HEK293T (cell line): ENCODE data around the gene ARPC4.
A peak's percentile ranks its signal among the peaks of the same experiment; 100 is the strongest.

Experiments used
- CTCF ChIA-PET: fragments of 350-600 bp; formaldehyde crosslinking; extraction: SDS; loops from one replicate; lab custom pipeline; 2021; ENCODE audit warnings: antibody characterized with exemption, inconsistent platforms; lab: Yijun Ruan, JAX
- POLR2A ChIA-PET: fragments of 350-600 bp; formaldehyde crosslinking; extraction: SDS; loops from one replicate; lab custom pipeline; 2020; ENCODE audit warnings: antibody characterized with exemption, inconsistent platforms; lab: Yijun Ruan, JAX
- DNase-seq: peaks from one replicate; pipeline ENCODE4 v3.0.0; 2012; ENCODE audit warnings: mixed read lengths; ENCODE audit errors: extremely low spot score
- ARNT ChIP-seq: fragments of 450-650 bp; IDR thresholded peaks from 2 replicates; pipeline ENCODE4 v1.6.1; 2017; ENCODE audit warnings: mild to moderate bottlenecking
- BHLHE40 ChIP-seq: fragments of 450-650 bp; IDR thresholded peaks from 2 replicates; pipeline ENCODE4 v1.6.1; 2016; ENCODE audit warnings: mild to moderate bottlenecking, moderate library complexity, borderline replicate concordance
- CTBP1 ChIP-seq: fragments of 450-650 bp; IDR thresholded peaks from 2 replicates; pipeline ENCODE4 v1.6.1; 2016; ENCODE audit warnings: borderline replicate concordance
- ELF4 ChIP-seq: fragments of 450-650 bp; IDR thresholded peaks from 2 replicates; pipeline ENCODE4 v1.6.1; 2017; ENCODE audit warnings: antibody characterized with exemption
- FOXA1 ChIP-seq: fragments of 450-650 bp; IDR thresholded peaks from 2 replicates; pipeline ENCODE4 v1.6.1; 2016; ENCODE audit warnings: mild to moderate bottlenecking
- FOXK2 ChIP-seq: fragments of 450-650 bp; IDR thresholded peaks from 2 replicates; pipeline ENCODE4 v1.6.1; 2016; ENCODE audit warnings: mild to moderate bottlenecking
- FOXM1 ChIP-seq: fragments of 450-650 bp; IDR thresholded peaks from 2 replicates; pipeline ENCODE4 v1.6.1; 2017; ENCODE audit warnings: mild to moderate bottlenecking, borderline replicate concordance
- HDGF ChIP-seq: fragments of 450-650 bp; IDR thresholded peaks from 2 replicates; pipeline ENCODE4 v1.6.1; 2017; ENCODE audit warnings: antibody characterized with exemption, borderline replicate concordance
- L3MBTL2 ChIP-seq: fragments of 450-650 bp; conservative IDR thresholded peaks from 2 replicates; pipeline ENCODE4 v1.6.1; 2016; ENCODE audit warnings: mild to moderate bottlenecking
- LEF1 ChIP-seq: fragments of 450-650 bp; IDR thresholded peaks from 2 replicates; pipeline ENCODE4 v1.6.1; 2017; ENCODE audit warnings: mild to moderate bottlenecking, borderline replicate concordance
- NFRKB ChIP-seq: fragments of 450-650 bp; IDR thresholded peaks from 2 replicates; pipeline ENCODE4 v1.6.1; 2016; ENCODE audit warnings: mild to moderate bottlenecking, moderate library complexity
- PKNOX1 ChIP-seq: fragments of 450-650 bp; IDR thresholded peaks from 2 replicates; pipeline ENCODE4 v1.6.1; 2016
- SP1 ChIP-seq: fragments of 450-650 bp; IDR thresholded peaks from 2 replicates; pipeline ENCODE4 v1.6.1; 2017
- SUZ12 ChIP-seq: fragments of 450-650 bp; IDR thresholded peaks from 2 replicates; pipeline ENCODE4 v1.6.1; 2016; ENCODE audit warnings: mild to moderate bottlenecking
- TARDBP ChIP-seq: fragments of 450-650 bp; IDR thresholded peaks from 2 replicates; pipeline ENCODE4 v1.6.1; 2016
- ZNF384 ChIP-seq: fragments of 450-650 bp; IDR thresholded peaks from 2 replicates; pipeline ENCODE4 v1.6.1; 2016

Gene ARPC4

GRCh38 chr3:9780910-9781309 is 12.0 kb upstream of the ARPC4 start:
- POLR2A ChIA-PET: interaction anchor here (2.6 kb wide), 1 partner anchor 12 kb away, joined by 8 read pairs; the partner anchor contains the start of genes ARPC4 and TADA3
- no peak for DNase-seq
- CTCF ChIA-PET: no interaction called here
- TF ChIP-seq HDGF (no peak), LEF1 (no peak)

- ChIA-PET CTCF (interaction anchor here (0.6 kb wide), 1 partner anchor 126 kb away, joined by 3 read pairs; no protein-coding TSS in a partner anchor), POLR2A (interaction anchor here (2.6 kb wide), 1 partner anchor 11 kb away, joined by 8 read pairs; the partner anchor contains the start of genes ARPC4 and TADA3)
- DNase-seq: no peak
- TF ChIP-seq HDGF (no peak), LEF1 (no peak)
Measured at GRCh38 chr3:9781551-9781950, 11.3 kb upstream of the ARPC4 start.

GRCh38 chr3:9781978-9782603 is 10.8 kb upstream of the ARPC4 start:
- ChIA-PET POLR2A (interaction anchor here (2.6 kb wide), 1 partner anchor 11 kb away, joined by 8 read pairs; the partner anchor contains the start of genes ARPC4 and TADA3), CTCF (interaction anchor here (0.6 kb wide), 1 partner anchor 126 kb away, joined by 3 read pairs; no protein-coding TSS in a partner anchor)
- TF ChIP-seq ZNF384: no peak
- TF ChIP-seq PKNOX1: no peak
- TF ChIP-seq FOXK2: no peak
- no peak for TF ChIP-seq CTBP1
- no peak for TF ChIP-seq BHLHE40
- TF ChIP-seq ARNT: no peak
- TF ChIP-seq TARDBP: no peak
- TF ChIP-seq FOXM1: no peak
- no peak for TF ChIP-seq NFRKB
- TF ChIP-seq ELF4: no peak
- no peak for TF ChIP-seq LEF1
- TF ChIP-seq FOXA1: no peak
- no peak for TF ChIP-seq HDGF
- TF ChIP-seq SP1: no peak
- no peak for TF ChIP-seq L3MBTL2
- DNase-seq: no peak

GRCh38 chr3:9782770-9783169 is 10.1 kb upstream of the ARPC4 start:
- CTCF ChIA-PET: interaction anchor here (0.7 kb wide), 1 partner anchor 173 kb away, joined by 3 read pairs; no protein-coding TSS in a partner anchor

GRCh38 chr3:9783954-9784353 is 8.9 kb upstream of the ARPC4 start:
- TF ChIP-seq CTBP1 (no peak), FOXM1 (no peak), LEF1 (no peak), PKNOX1 (no peak), FOXK2 (no peak), FOXA1 (no peak), SP1 (no peak), SUZ12 (no peak), BHLHE40 (no peak), L3MBTL2 (no peak), ARNT (no peak), NFRKB (no peak), TARDBP (no peak), ZNF384 (no peak), HDGF (no peak), ELF4 (no peak)
- ChIA-PET CTCF (no interaction called here), POLR2A (interaction anchor here (0.7 kb wide), 1 partner anchor 9 kb away, joined by 4 read pairs; the partner anchor contains the start of gene ARPC4)

More at GRCh38 chr3:9782770-9783169, 10.1 kb upstream of the ARPC4 start:
- peak; percentile 74 for TF ChIP-seq PKNOX1
- no peak for TF ChIP-seq FOXK2
- no peak for DNase-seq
- POLR2A ChIA-PET: interaction anchor here (2.6 kb wide), 1 partner anchor 10 kb away, joined by 8 read pairs; the partner anchor contains the start of genes ARPC4 and TADA3

GRCh38 chr3:9784965-9785364 is 7.9 kb upstream of the ARPC4 start:
- TF ChIP-seq CTBP1 (no peak), ARNT (no peak), SUZ12 (no peak), FOXK2 (no peak), PKNOX1 (no peak), ELF4 (no peak), TARDBP (no peak), LEF1 (no peak), FOXA1 (no peak), SP1 (no peak), BHLHE40 (no peak), NFRKB (no peak), FOXM1 (no peak), ZNF384 (no peak), L3MBTL2 (no peak), HDGF (no peak)
- DNase-seq: no peak
- ChIA-PET POLR2A (interaction anchor here (1.0 kb wide), 1 partner anchor 15 kb away, joined by 3 read pairs; the partner anchor contains the start of gene CAMK1), CTCF (no interaction called here)

More at GRCh38 chr3:9783954-9784353, 8.9 kb upstream of the ARPC4 start:
- DNase-seq: no peak
